Fibroblast of skin of back (primary cell): ENCODE results near the gene AKAP12.
"Not testable (repeated sequence)": the region's sequence is repeated elsewhere in the genome, so short reads cannot be mapped to it uniquely, and the experiment has no call there.

ENCODE experiments used
- DNase-seq: peaks from one replicate; pipeline ENCODE4 v3.0.0-alpha.2; 2013

The AKAP12 gene

DNA sequence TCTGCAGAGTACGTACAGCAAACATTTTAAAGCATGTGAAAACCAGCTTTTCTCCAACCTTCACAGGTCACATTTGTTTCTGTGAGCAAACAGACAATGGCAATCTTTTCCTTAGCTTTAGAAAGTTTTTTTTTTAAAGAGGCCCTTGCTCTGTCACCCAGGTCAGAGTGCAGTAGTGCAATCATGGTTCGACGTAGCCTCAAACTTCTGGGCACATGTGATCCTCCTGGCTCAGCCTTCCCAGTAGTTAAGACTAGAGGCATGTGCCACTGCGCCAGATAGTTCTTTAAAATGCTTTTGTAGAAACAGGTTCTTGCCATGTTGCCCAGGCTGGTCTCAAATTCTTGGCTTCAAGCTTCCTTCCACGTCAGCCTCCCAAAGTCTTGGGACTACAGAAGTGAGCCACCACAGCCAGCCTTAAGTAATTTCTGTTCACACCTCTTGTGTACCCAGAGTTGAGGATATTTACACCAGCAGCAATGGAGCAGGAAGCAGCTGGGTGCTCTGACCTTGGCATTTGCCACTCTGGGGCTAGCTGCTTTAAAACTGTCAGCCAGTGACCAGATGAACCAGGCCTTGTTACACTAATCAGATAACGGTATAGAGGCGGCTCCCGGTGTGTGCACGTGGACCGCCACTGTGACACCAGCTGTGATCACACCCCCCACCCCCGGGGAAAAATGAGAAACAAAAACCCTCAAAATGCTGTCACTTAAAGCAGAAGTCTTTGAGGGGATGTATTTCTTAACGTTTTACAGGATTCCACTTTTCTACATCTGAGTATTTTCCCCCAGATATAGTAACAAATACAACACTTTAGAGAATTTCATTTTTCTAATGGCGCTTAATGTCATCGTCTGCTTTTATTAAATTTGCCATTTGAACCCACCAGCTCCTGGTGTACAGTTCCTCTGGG is 71.3 kb downstream of the AKAP12 start:
- no peak for DNase-seq

GRCh38 chr6:151313066-151313491 is 73.3 kb downstream of the AKAP12 start:
- DNase-seq, result no peak

GRCh38 chr6:151315661-151316060 is 75.9 kb downstream of the AKAP12 start:
- DNase-seq, result not testable (repeated sequence)

DNA sequence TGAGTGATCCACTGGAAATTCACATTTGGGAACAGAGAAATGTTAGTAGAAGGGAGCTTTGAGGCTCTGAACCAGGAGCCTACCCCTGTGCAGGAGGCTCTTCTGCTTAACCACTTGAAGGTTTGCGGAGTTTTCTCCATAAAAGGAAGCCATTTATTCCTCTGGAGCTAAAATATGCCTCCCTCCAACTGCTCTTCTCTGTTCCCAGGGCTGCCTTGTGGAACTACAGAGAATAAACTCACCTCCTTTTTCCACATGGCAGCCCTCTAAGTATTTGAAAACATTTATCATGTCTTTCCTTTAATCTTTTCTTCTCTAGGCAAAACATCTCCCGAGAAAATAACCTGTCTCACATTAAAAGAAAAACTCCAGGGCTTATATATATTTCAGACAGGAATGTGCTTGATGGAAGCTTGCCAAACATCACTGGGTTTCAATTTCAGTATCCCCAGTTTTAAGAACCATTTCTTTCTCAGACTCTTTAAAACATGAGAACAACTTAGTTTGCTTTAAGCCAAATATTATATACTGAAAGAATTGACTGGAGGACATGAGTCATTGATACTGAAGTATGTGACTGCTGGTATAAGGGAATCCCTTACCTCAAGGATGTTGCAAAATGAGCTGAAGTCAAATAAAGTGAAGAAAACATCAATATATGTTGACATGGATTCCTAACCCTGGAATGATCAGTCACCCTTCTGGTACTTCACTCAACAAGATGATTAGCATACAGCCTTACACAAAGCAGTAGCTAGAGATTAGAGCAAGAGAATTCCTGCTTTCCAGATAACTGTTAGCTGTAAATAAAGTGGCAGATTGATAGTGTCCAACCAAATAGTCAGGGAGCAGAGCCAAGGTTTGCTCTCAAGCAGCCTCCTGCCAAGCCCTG is 77.6 kb downstream of the AKAP12 start:
- peak; percentile 85 for DNase-seq

DNA sequence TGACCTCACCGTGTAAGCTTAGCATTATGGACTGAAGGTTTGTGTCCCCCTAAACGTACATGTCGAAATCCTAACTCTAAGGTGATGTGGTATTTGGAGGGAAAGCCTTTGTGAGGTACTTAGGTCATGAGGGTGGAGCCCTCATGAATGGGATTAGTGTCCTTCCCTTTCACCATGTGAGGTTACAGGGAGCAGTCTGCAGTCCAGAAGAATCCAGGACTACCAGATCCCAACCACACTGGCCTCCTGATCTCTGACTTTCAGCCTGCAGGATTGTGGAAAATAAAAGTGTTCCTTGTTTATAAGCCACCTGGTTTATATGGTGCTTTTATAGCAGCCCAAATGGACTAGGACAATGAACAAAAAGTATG is 78.2 kb downstream of the AKAP12 start:
- no peak for DNase-seq

DNA sequence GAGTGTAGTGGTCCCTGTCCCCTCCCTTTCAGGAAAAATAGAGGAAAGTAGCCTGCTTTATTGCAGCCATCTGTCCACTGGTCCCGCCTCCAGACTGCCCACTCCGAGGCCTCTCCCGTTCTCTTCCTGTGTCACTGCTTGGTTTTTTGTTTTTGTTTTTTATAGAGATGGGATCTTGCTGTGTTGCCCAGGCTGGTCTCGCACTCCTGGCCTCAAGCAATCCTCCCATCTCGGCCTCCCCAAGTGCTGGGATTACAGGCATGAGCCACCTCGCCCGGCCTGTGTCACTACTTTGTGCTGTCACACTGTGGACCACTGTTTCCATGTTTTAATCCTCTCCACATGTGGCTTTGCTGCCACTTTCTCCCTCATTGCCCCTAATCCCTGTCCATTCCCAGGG is 80.4 kb downstream of the AKAP12 start:
- no peak for DNase-seq

DNA sequence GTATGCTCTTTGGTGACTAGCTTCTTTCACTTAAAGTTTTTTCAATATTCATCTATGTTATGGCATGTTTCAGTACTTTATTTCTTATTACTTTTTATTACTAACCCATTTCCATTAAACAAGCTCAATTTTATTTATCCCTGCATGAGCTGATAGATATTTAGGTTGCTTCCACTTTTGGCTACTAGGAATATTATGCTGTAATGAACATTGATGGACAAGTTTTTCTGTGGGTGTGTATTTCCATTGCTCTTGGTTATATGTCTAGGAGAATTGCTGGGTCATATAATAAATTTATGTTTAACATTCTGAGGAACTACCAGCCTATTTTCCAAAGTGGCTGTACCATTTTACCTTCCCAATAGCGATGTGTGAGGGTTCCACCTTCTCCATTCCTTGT is 81.7 kb downstream of the AKAP12 start:
- no peak for DNase-seq

DNA sequence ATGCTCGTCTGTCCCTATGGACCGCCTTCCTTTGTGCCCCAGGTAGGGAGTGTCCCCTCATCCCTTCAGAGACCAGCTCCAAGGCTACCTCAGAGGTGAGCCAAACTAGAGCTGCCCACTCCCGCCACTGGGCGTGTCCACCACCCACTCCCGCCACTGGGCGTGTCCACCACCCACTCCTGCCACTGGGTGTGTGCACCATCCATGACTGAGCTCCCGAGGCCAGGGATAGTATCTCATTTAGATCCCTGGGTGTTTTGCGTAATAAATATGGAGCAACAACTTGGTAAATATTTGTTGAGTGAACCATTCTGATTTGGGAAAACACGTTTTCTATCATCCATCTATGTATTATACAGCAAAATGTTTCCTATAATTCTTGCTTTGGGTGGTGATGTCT is 82.8 kb downstream of the AKAP12 start:
- DNase-seq, result no peak

DNA sequence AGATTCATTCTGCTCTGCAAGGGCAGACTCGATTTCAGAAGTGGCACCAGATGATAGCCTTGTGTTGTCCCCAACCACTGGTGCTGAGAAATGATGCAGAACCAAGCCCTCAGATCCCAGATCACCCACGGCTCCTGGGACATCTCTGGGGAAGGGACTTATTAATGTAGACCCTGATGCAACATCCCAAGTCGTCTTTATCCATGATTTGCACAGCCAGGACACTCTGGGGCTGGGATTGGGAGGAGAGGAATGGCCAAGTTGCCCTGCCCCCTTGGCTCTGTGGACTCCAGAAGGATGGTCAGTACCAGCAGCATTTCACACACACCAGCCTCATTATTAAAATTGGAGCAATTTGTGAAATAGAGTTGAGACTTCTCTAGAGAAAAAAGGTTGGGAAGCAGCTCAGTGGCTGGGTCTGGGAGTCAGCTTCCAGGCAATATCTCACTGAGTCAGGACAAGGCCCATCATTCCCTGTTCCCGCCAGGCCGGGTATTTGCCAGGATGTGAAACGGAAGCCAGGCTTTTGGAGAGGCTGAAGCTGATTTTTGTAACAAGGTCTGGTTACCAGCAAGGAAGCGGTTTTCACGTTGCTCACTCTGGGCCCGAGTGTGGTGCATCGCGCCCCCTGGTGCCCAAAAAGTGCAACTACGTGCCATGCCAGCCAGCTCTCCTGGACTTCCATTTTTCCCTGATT is 84.2 kb downstream of the AKAP12 start:
- DNase-seq, result peak; percentile 94

- DNase-seq, result no peak
Observed at GRCh38 chr6:151324488-151324825, 84.7 kb downstream of the AKAP12 start.

DNA sequence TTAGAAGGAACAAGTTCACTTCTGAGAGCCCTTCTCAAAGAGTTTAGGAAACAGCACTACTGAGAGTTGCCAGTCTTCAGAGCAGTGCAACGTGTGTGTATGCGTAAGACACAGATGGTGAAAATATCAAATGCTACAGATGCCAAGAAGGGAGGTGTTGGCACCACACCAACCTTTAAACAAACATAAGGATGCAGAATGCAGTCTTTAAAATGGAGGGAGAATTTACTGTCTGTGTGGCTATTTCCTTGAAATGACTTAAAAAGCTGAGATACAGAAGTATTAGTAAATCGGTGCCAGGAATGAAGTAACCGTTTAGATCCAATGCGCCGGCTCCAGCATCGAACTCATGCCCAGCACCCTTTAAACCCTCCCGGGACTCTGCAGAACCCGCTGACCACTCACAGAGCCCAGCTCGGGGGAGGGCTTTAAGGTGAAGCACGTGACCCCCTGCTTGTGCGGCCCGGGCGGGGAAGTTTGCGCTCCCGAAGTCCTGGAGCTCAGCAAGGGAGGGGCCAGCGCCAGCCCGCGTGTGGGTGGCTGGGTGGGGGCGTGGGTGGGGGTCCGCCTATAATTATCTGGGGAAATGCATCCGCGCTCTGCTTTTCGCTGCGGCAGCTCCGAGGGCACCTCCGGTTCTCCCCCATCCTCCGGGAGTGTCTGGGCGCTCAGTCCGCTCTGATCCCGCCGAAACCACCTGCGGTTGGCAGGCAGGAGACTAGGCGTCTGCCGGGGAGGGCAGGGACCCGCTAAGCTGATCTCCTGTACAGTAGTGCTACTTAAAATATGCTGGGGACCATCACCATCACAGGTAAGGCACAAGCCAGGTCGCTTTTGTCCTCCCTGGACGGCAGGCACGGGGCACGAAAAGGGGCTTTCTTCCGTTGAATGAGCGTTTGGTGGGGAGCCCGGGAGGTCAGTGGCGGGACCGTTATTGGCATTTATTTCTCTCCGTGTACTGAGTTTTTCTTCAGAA is 85.6 kb downstream of the AKAP12 start:
- peak; percentile 79 for DNase-seq

DNA sequence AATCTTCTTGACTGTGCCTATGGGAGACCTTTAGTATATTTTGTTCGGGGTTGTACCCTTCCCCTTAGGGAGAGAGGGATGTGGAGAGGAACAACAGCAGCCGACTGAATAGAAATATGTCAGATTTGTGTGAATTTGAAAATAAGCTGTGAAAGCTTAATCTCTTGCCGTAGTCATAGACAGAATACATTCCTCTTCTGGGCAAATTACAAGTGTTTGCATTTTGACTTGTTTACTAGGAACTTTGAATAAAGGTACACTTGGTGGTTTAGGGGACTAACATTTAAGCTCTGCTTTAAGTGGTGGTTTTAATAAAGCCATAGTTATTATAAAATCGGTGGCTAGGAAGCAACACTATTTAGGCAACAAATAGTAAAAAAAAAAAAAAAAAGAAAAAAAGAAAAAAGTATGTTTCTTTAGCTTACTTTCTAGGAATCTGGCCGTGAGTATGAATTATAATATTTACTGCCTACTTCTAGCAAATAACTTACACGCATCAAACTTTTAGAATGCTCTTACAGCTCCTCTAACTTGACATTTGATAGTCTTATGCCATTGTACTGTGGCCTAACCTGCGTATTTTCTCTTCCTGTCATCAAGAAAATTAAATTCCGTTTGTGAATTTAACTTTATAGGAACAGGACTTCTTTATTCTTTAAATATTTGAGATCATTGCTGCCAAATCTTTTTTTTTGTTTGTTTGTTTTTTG is 86.5 kb downstream of the AKAP12 start:
- peak; percentile 21 for DNase-seq

DNA sequence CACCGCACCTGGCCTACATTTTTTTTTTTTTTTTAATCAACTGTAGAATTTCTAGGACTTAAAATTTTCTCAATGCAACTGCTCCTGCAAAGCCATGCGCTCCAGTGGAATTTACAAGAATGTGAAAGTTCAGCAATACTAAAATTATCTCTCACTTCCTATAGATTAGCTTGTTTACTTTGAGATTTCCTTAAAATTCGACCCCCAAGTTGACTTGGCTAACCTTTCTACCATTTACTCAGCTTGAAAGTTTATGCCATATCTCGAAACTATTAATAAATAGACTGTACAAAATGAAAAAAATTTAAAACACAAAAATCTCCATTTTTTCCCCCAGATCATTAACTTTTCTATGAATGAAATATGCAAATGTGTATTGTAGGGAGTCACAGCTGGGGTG is 87.3 kb downstream of the AKAP12 start:
- no peak for DNase-seq

DNA sequence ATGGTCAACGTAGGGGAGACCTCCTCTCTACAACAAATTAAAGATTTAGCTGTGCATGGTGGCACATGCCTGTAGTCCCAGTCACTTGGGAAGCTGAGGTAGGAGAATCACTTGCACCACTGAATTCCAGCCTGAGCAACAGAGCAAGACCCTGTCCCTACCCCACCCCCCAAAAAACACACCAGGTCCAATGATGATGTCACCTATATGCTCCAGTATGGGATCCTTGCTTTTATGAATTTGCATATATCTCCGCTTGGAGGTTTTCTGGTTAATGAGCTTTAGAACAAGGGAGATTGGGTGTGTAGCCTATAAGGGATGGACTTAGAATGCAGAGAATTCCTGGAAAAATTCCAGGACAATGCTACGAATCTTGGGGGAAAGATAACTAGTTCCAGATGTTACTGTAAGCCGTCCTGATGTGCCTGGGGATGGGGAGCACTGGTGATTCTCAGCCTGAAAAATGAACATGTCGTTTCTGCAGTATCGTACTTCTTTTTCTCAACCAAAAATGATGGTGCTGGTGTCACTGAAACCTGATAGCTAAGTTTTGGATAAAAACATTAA is 90.4 kb downstream of the AKAP12 start:
- DNase-seq, result peak; percentile 96

- no peak for DNase-seq
Observed at GRCh38 chr6:151335930-151336329, 96.2 kb downstream of the AKAP12 start.

DNA sequence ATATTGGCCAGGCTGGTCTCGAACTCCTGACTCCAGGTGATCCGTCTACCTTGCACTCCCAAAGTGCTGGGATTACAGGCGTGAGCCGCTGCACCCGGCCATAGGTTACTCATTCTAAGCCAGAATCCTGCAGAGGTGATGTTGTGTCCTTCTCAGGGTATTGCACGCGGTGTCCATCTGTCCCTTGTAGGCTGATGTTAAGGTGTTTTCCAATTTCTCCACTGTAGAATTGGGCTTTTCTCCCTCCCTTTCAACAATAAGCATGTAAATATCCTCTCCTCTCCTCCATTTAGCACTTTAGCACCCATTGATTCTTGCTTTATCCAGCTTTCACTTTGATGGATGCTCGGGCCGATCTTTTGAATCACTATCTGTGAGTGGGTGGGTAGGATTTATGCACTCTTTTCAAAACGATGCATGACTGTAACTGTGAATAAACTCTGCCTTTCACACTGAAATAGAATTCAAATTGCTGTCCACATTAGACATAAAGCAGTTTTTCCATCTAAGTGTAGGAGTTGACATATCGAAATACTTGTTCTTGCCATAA is 99.0 kb downstream of the AKAP12 start:
- no peak for DNase-seq

GRCh38 chr6:151339369-151339768 is 99.6 kb downstream of the AKAP12 start:
- no peak for DNase-seq

DNA sequence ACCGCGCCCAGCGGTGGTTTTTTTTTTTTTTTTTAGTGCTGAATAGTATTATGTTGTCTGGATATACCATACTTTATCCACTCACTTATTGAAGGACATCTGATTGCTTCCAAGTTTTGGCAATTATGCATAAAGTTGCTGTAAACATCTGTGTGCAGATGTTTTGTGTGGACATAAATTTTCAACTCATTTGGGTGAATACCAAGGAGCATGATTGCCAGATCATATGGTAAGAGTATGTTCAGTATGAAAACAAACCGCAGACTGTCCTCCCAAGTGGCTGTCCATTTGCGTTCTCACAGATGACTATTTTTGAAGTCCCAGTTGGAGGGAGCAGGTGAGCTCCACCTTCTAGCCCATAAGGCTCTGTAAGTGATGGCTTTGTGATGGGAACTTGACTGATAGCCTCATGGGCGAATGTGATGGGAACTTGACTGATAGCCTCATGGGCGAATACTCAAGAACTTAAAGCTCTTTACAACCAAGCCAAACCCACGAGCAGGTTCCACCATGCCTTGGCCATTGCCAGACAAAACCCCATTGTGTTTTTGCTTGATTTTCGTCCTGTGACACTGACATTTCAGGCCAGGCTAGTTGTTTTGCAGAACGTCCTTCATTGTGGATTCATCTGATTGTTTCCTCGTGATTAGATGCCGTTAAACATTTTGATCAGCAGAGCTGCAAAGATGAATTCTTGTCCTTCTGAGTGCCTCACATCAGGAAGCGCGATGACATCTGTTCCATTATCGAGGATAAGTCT is 100.6 kb downstream of the AKAP12 start:
- DNase-seq, result no peak

DNA sequence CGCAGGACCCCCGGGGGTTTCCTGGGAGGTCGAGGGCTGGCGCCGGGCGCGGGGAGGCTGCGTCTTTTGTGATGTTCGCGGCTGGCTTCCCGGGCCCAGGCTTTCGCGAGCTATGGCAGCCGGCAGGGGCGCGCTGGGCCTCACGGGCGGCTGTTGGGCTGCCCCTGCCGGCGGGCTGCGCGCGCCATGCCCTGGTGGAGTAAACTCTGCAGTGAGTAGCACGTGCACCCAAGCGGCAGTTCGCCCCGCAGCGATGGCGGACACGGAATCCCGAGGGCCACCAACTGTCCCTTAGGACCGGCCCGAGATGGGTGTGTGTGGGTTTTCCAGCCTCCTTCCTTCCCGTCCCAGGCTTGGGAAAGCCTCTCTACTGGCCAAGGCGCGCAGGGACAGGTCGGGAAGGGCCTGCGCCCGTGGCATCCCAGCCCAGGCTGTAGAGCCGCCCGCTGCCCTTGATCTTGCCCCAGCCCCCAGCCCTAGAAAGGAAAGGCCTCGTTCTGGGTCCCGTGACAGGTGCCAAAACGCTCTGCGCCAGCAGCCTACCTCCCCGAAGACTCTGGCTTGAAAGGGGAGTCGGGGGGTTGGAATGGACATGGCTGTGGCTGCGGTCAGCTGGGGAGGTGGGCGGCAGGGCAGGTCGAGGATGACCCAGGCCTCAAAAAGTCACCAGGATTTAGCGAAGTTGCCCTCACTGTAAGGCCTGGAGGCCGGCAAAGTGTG is 101.9 kb downstream of the AKAP12 start:
- no peak for DNase-seq
